NAMALWA (cell line): ENCODE measurements around the gene SOAT1.
"Not testable (repeated sequence)": the region's sequence is repeated elsewhere in the genome, so short reads cannot be mapped to it uniquely, and the experiment has no call there.

ENCODE experiments used
- DNase-seq: peaks from one replicate; pipeline ENCODE4 v3.0.0-alpha.2; 2015; ENCODE audit warnings: low spot score

SOAT1 gene

GRCh38 chr1:179353546-179353945 is 59.9 kb downstream of the SOAT1 start:
- DNase-seq = no peak

- not testable (repeated sequence) for DNase-seq
Measured at GRCh38 chr1:179361631-179362030, 68.0 kb downstream of the SOAT1 start.

GRCh38 chr1:179365342-179366092 is 71.9 kb downstream of the SOAT1 start, which contains the start of gene AXDND1:
Gene AXDND1 (plus strand): TSS chr1:179365971. CDS start chr1:179366510, 539 bp downstream.
- peak; percentile 97 for DNase-seq

- DNase-seq = no peak
Measured at GRCh38 chr1:179366093-179366800, 72.7 kb downstream of the SOAT1 start.

GRCh38 chr1:179369751-179370341 is 76.2 kb downstream of the SOAT1 start:
- DNase-seq = peak; percentile 91

GRCh38 chr1:179372160-179372559 is 78.6 kb downstream of the SOAT1 start:
- no peak for DNase-seq

- DNase-seq = no peak
Measured at GRCh38 chr1:179376223-179376622, 82.6 kb downstream of the SOAT1 start.

GRCh38 chr1:179380299-179380698 is 86.7 kb downstream of the SOAT1 start:
- no peak for DNase-seq

- no peak for DNase-seq
Measured at GRCh38 chr1:179384027-179384426, 90.4 kb downstream of the SOAT1 start.

- DNase-seq = no peak
Measured at GRCh38 chr1:179385510-179385909, 91.9 kb downstream of the SOAT1 start.

- no peak for DNase-seq
Measured at GRCh38 chr1:179393721-179394120, 100.1 kb downstream of the SOAT1 start.

- DNase-seq = not testable (repeated sequence)
Measured at GRCh38 chr1:179399399-179399798, 105.8 kb downstream of the SOAT1 start.
